Esophagus squamous epithelium (tissue), 4 donors: Measurements from ENCODE around the gene TEX29.

Experiments
- POLR2A ChIP-seq, 4 donors: fragments of 450-650 bp; IDR thresholded peaks; one replicate each; pipeline ENCODE4 v1.6.1; 2017; ENCODE audit warnings: antibody characterized with exemption in 4 of 4, mild to moderate bottlenecking in 4 of 4, moderate library complexity in 3 of 4
- TF ChIP-seq, protein P1 (sequence below), 6 experiments: fragments of 450-650 bp in 4 of 6; fragments of 200-600 bp in 2 of 6; sonication (generic) in 2 of 6; IDR thresholded peaks; one replicate each; pipeline ENCODE4 v1.5.1; 2016 to 2019; ENCODE audit warnings: antibody characterized with exemption in 6 of 6, mild to moderate bottlenecking in 4 of 6, moderate library complexity in 4 of 6

DNA sequence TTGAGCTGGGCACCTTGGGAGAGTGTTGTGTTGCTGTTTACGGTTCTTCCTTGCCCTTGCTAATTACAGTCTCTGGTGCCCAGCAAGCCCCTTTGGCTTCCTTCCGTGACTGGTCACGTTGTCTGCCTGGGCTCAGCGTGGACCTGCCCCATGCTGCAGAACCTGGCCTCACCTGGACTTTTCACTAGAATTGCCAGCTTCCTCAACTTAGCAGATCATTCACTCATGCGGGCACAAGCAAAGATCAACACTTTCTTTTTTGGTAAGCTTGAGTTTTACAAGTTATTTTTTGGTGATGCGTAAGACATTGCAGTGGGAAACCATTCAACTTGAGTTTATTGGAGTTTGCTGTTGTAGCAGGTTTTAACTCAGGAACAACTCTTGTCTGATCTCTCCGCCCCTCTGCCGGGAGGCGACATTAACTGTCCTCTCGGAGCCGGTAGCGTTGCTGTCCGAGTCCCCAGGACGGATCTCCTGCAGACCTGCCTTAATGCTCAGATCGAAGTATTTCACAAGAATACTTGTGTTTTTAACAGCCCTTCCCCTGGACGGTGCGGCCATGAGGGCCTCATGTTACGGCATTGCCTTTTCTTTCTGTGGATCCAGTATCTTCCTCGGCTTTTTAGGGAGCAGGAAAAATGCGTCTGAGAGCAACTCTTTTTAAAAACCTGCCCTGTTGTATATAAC lies 15.7 kb upstream of the TEX29 start:
- TF ChIP-seq, protein P1, sequence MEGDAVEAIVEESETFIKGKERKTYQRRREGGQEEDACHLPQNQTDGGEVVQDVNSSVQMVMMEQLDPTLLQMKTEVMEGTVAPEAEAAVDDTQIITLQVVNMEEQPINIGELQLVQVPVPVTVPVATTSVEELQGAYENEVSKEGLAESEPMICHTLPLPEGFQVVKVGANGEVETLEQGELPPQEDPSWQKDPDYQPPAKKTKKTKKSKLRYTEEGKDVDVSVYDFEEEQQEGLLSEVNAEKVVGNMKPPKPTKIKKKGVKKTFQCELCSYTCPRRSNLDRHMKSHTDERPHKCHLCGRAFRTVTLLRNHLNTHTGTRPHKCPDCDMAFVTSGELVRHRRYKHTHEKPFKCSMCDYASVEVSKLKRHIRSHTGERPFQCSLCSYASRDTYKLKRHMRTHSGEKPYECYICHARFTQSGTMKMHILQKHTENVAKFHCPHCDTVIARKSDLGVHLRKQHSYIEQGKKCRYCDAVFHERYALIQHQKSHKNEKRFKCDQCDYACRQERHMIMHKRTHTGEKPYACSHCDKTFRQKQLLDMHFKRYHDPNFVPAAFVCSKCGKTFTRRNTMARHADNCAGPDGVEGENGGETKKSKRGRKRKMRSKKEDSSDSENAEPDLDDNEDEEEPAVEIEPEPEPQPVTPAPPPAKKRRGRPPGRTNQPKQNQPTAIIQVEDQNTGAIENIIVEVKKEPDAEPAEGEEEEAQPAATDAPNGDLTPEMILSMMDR (IDR thresholded peaks at IDR 0.05) = no peak
- no peak for TF ChIP-seq POLR2A (IDR thresholded peaks at IDR 0.05)
